Activated naive CD4-positive, alpha-beta T cell treated with anti-CD3 and anti-CD28 coated beads, Interleukin-2, amount 50 U/mL, for 24 hours (primary cell): Measurements from ENCODE around the gene MAN1A1.
A peak's percentile ranks its signal among the peaks of the same experiment; 100 is the strongest.

Experiments used
- H3K27ac Mint-ChIP-seq: one replicate; pipeline ENCODE4 v1.8.0; 2021; ENCODE audit warnings: mild to moderate bottlenecking, mixed read lengths
- H3K27me3 Mint-ChIP-seq: one replicate; pipeline ENCODE4 v1.8.0; 2021; ENCODE audit warnings: mixed read lengths
- H3K36me3 Mint-ChIP-seq: one replicate; pipeline ENCODE4 v1.8.0; 2021; ENCODE audit warnings: mixed read lengths
- H3K4me1 Mint-ChIP-seq: one replicate; pipeline ENCODE4 v1.8.0; 2021; ENCODE audit warnings: mixed read lengths
- H3K4me3 Mint-ChIP-seq: one replicate; pipeline ENCODE4 v1.8.0; 2021; ENCODE audit warnings: mild to moderate bottlenecking, mixed read lengths
- H3K9me3 Mint-ChIP-seq: one replicate; pipeline ENCODE4 v1.8.0; 2021; ENCODE audit warnings: mixed read lengths

Gene MAN1A1

GRCh38 chr6:119142041-119142440, 207.5 kb downstream of the MAN1A1 start:
- H3K36me3 Mint-ChIP-seq, result no peaks in the 10 kb centered on the region
- peaks cover 16% of the 10 kb centered on the region for H3K4me1 Mint-ChIP-seq
- H3K9me3 Mint-ChIP-seq, result no peaks in the 10 kb centered on the region
- H3K27ac Mint-ChIP-seq, result no peak overlapping the region
- H3K27me3 Mint-ChIP-seq, result no peaks in the 10 kb centered on the region
- H3K4me3 Mint-ChIP-seq, result no peak overlapping the region

DNA sequence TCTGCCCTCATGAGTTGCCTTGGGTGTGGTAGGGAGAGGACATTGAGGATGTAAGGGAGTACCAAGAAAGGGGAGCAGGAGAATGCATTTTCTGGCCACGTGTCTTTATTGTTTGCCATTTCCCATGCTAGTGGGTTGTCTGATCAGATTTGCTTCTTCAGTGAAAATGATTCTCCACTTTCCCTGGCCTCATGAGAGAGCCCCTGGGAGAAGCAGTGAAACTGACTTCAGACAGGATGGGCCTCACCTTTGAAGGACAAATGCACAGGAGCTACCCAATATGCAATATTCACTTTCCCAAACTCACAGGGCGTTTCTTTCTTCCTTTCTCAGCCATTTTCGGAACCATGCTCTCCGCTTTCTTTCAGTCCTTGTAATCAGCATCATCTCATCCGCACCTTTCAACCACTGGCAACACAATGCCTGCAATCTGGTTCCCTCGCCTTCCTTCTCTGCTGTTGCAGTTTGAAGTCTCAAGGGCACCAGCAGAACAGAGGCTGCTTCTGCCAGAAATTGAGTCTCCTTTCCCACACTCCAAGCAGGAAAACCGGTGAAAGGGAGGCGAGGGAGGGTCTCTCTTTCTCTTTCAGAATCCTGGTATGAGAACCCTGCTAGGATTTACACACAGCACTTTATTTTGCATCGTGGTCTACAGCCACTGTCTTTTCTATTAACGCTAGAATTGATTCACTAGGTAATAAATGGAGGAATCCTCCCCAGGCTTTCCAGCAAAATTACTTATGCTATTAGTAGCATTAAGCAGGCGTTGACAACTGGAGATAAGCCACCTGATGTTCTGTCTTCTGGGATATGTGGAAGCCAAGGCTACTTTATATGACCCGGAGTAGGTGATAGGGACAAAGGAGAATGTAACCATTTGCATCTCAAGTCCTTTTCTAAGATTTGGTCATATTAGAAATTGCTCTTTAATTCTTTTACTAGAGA, 209.1 kb downstream of the MAN1A1 start:
- peaks cover 8% of the 10 kb centered on the region for H3K4me1 Mint-ChIP-seq
- no peaks in the 10 kb centered on the region for H3K36me3 Mint-ChIP-seq
- H3K4me3 Mint-ChIP-seq, result no peak overlapping the region
- no peak overlapping the region for H3K27ac Mint-ChIP-seq
- H3K9me3 Mint-ChIP-seq, result no peaks in the 10 kb centered on the region
- H3K27me3 Mint-ChIP-seq, result no peaks in the 10 kb centered on the region

- H3K4me3 Mint-ChIP-seq, result no peak overlapping the region
- H3K4me1 Mint-ChIP-seq, result no peaks in the 10 kb centered on the region
- no peaks in the 10 kb centered on the region for H3K36me3 Mint-ChIP-seq
- no peaks in the 10 kb centered on the region for H3K27me3 Mint-ChIP-seq
- no peaks in the 10 kb centered on the region for H3K9me3 Mint-ChIP-seq
- H3K27ac Mint-ChIP-seq, result no peak overlapping the region
Observed at GRCh38 chr6:119138906-119139541, 210.5 kb downstream of the MAN1A1 start.

GRCh38 chr6:119137194-119138072, 212.1 kb downstream of the MAN1A1 start:
- Mint-ChIP-seq H3K27me3 (no peaks in the 10 kb centered on the region), H3K4me3 (no peak overlapping the region), H3K27ac (no peak overlapping the region), H3K9me3 (no peaks in the 10 kb centered on the region), H3K36me3 (no peaks in the 10 kb centered on the region), H3K4me1 (no peaks in the 10 kb centered on the region)

DNA sequence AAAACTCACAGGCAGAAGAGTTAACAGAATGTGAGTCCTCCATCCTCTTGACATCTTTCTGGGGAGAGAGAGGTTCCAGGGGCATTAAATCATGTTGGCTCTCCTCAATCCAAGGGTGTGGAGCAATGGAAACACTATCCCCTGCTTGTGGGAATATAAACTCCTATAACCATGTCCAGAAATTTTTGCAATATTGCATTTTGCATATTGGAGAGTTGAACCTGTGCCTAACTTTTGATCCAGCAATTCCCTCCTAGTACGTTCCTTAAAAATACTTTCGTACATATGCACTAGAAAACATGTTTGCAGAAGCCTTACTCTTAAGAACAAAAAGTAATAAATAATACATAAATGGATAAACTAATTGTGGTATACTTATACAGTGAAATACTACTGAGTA, 214.8 kb downstream of the MAN1A1 start:
- Mint-ChIP-seq H3K4me1 (no peaks in the 10 kb centered on the region), H3K4me3 (no peak overlapping the region), H3K27me3 (no peaks in the 10 kb centered on the region), H3K27ac (no peak overlapping the region), H3K36me3 (no peaks in the 10 kb centered on the region), H3K9me3 (no peaks in the 10 kb centered on the region)

DNA sequence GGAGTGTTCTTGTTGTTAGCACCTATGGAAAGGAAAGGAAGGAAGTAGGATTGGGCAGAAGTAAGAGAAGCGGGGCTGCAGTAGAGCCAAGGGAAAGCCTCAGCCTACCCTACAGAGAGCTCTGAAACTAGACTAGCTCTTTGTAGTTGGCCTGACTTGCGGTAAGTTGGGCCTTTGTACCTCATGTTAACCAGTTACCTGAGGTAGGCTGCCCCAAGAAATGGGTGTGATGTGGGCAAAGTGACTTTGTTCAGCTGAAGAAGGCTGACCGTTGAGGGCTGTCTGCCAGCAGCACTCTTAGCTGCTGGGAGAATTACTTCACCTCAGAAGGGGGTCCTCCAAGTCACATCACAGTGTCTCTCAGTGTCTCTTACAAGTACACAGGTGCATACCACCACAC, 216.2 kb downstream of the MAN1A1 start:
- Mint-ChIP-seq H3K27ac (no peak overlapping the region), H3K4me1 (peaks cover 7% of the 10 kb centered on the region), H3K9me3 (no peaks in the 10 kb centered on the region), H3K27me3 (no peaks in the 10 kb centered on the region), H3K4me3 (no peak overlapping the region), H3K36me3 (no peaks in the 10 kb centered on the region)

DNA sequence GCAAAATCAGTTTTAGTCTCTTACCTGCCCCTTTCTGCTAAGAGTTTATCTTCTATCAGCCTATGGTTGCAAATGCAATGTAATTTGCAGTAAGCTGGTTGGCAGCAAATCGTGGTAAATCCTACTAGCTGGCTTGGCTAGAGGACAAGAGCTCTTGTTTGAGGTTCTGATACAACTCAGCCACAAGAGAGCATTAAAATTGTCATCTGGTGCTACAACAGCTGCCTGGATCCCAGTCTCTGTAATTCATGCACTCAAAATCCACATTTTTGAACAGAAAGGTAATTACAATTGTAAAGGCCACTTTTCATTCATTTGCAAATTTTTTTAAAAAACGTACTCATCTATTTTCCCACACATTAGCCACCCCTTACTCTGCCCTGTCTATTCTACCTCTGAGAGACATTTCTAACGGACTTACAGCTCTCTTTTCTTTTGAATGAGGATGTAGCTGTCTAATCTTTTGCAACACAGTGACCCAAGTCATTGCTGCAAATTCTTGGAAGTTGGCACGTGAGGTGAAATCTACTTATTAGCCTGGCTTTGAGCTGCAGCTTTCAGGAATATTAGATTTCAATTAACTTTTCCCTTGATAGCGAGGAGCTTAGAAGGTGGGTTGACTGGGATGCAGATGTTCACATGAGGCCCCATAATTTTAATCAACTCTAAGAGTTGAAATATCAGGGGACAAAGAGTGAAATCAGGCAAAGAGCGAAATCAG, 217.1 kb downstream of the MAN1A1 start:
- no peak overlapping the region for H3K27ac Mint-ChIP-seq
- H3K4me3 Mint-ChIP-seq, result no peak overlapping the region
- no peaks in the 10 kb centered on the region for H3K36me3 Mint-ChIP-seq
- peaks cover 7% of the 10 kb centered on the region for H3K4me1 Mint-ChIP-seq
- no peaks in the 10 kb centered on the region for H3K9me3 Mint-ChIP-seq
- peaks cover 1% of the 10 kb centered on the region for H3K27me3 Mint-ChIP-seq

DNA sequence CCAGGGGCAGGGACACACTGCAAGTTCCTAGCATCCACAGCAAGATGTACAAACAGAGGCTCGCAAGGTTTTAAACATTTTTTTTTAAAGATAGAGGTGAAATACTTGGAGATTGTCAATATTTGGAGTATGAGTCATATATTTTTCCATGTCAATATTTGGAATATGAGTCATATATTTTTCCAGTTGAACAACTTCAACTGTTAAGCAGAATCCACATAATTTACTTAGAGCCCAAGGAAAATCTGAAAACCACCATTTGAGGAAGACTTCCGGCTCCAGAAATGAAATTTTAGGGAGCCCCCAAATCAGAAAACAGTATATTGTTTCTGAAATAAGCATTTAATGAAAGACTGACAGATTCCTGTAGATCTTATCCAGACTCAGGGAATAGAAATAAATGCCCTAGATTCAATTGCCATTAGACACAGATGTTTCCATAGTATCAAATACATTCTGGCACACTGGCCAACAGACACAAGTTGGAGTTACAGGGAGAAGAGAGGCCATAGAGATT, 219.5 kb downstream of the MAN1A1 start:
- no peaks in the 10 kb centered on the region for H3K9me3 Mint-ChIP-seq
- H3K4me1 Mint-ChIP-seq, result peaks cover 7% of the 10 kb centered on the region
- peaks cover 2% of the 10 kb centered on the region for H3K27me3 Mint-ChIP-seq
- H3K27ac Mint-ChIP-seq, result no peak overlapping the region
- H3K36me3 Mint-ChIP-seq, result no peaks in the 10 kb centered on the region
- H3K4me3 Mint-ChIP-seq, result no peak overlapping the region

DNA sequence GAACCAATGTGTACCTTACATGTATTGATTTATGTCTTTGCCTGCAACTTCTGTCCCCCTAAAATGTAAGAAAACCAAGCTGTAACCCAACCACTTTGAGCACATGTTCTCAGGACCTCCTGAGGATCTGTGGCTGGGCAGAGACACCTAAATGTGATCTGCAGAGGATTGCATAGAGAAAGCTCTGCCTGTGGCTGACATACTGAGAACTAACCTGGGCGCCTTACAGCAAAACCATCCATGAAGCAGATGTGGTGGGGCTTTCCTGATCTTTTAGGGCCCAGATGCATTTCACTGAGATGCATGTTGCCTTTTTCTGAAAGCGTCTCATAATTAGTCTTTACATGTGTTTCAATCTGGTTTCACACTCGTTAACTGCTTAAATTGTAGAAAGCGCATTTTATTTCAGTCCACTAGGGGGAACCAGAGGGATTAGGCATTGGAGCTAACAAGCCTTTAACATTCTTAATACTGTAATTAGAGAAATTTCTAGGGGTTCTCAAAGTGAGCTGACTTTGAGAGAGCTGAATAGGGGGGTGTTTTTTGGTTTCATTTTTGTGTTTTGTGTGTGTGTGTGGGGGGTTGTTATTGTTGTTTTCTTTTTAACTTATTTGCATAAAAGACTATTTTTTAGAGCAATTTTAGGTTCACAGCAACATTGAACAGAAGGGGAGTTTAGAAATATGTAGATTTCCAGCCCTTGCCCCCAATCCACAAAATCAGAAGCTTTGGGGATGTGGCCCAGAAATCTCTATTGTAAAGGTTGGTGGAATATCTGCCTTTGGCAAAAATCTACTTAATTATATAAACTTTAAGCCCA, 220.2 kb downstream of the MAN1A1 start:
- Mint-ChIP-seq H3K9me3 (no peaks in the 10 kb centered on the region), H3K4me1 (peaks cover 7% of the 10 kb centered on the region), H3K4me3 (no peak overlapping the region), H3K36me3 (no peaks in the 10 kb centered on the region), H3K27ac (no peak overlapping the region), H3K27me3 (peaks cover 2% of the 10 kb centered on the region)

DNA sequence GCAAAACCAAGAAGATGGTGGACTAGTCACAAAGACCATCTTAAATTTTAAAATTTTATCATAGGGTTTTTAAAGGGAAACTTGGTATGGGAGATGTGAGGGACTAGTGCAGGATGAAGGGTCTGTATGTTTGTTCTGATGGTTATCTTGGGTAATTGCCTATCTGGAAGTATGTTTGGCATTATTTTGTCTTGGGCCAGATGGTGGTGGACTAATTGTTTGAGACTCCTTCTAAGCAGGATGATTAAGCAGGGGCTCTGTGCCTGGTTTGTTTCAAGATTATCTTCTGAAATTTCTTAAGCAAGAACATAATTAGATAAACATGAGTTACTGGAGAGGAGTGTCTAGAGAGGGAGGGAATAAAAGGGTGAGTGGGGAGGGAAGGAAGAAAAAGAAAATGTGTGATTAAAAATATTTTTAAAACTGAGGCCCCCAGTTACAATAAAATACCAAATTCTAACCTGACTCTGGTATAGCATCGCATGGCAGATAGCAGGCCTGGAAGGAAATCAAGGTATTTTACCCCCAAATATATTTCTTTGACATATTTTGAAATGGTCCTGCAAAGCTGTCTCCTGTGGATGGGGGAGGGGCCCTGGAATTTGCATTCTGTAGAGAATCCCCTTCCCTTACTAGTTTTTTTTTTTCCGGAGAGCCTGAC, 221.2 kb downstream of the MAN1A1 start:
- Mint-ChIP-seq H3K27ac (peak overlapping the region; percentile 71), H3K4me3 (no peak overlapping the region), H3K9me3 (no peaks in the 10 kb centered on the region), H3K36me3 (no peaks in the 10 kb centered on the region), H3K4me1 (peaks cover 7% of the 10 kb centered on the region), H3K27me3 (peaks cover 2% of the 10 kb centered on the region)

GRCh38 chr6:119127627-119128026, 221.9 kb downstream of the MAN1A1 start:
- H3K27me3 Mint-ChIP-seq, result peaks cover 2% of the 10 kb centered on the region

More at GRCh38 chr6:119127627-119128026, 221.9 kb downstream of the MAN1A1 start:
- H3K27ac Mint-ChIP-seq, result no peak overlapping the region
- no peaks in the 10 kb centered on the region for H3K36me3 Mint-ChIP-seq
- peaks cover 7% of the 10 kb centered on the region for H3K4me1 Mint-ChIP-seq
- H3K4me3 Mint-ChIP-seq, result no peak overlapping the region
- H3K9me3 Mint-ChIP-seq, result no peaks in the 10 kb centered on the region
